Neural cell (in vitro differentiated cells): Measurements from ENCODE around the gene DPH6. TPM values are rescaled to one million over a fixed set of nuclear protein-coding genes. Genes with fewer than 3 reads are reported as not detected.

ENCODE experiments used
- H2AFZ ChIP-seq: fragments of 200-600, 300-800 bp; sonication (generic), shearing (Covaris generic); 2 replicates; pipeline ENCODE4 v1.6.0; 2014; ENCODE audit warnings: low read depth, mild to moderate bottlenecking, antibody characterized with exemption, low read length, moderate library complexity
- H3F3A ChIP-seq: fragments of 200-600 bp; shearing (Covaris generic); 2 replicates; pipeline ENCODE4 v1.6.1; 2016; ENCODE audit warnings: mild to moderate bottlenecking, moderate library complexity, mixed read lengths, antibody characterized with exemption, low read length; ENCODE audit not compliant: insufficient read depth, poor library complexity, severe bottlenecking
- H3K27ac ChIP-seq: fragments of 200-600, 300-800 bp; sonication (generic), shearing (Covaris generic); 2 replicates; pipeline ENCODE4 v1.5.1; 2014; ENCODE audit warnings: mild to moderate bottlenecking, low read length, moderate library complexity
- H3K27me3 ChIP-seq: fragments of 300-800, 200-600 bp; sonication (generic), shearing (Covaris generic); 2 replicates; pipeline ENCODE4 v1.6.0; 2014; ENCODE audit warnings: mild to moderate bottlenecking, low read depth, low read length, moderate library complexity; ENCODE audit not compliant: insufficient read depth
- H3K36me3 ChIP-seq: fragments of 300-800, 200-600 bp; sonication (generic), shearing (Covaris generic); 2 replicates; pipeline ENCODE4 v1.5.1; 2014; ENCODE audit warnings: mild to moderate bottlenecking, antibody characterized with exemption, low read length, moderate library complexity; ENCODE audit not compliant: insufficient read depth
- H3K4me2 ChIP-seq: fragments of 300-800, 200-600 bp; sonication (generic), shearing (Covaris generic); 2 replicates; pipeline ENCODE4 v1.6.0; 2014; ENCODE audit warnings: mild to moderate bottlenecking, low read length
- H3K4me3 ChIP-seq: fragments of 300-800, 200-600 bp; sonication (generic), shearing (Covaris generic); 2 replicates; pipeline ENCODE4 v1.5.1; 2014; ENCODE audit warnings: mild to moderate bottlenecking, low read length, moderate library complexity
- H3K79me2 ChIP-seq: fragments of 200-600 bp; shearing (Covaris generic); replicated peaks from 2 replicates; pipeline ENCODE4 v1.6.0; 2014; ENCODE audit warnings: mild to moderate bottlenecking, low read length, moderate library complexity; ENCODE audit not compliant: insufficient read depth
- H3K9ac ChIP-seq: fragments of 300-800, 200-600 bp; sonication (generic), shearing (Covaris generic); 2 replicates; pipeline ENCODE4 v1.6.1; 2016; ENCODE audit warnings: mild to moderate bottlenecking, low read length, mixed read lengths
- H3K9me2 ChIP-seq: fragments of 200-600 bp; shearing (Covaris generic); 2 replicates; pipeline ENCODE4 v1.6.1; 2016; ENCODE audit warnings: mild to moderate bottlenecking, low read length, mixed read lengths; ENCODE audit not compliant: insufficient read depth
- H3K9me3 ChIP-seq: fragments of 200-600, 300-800 bp; sonication (generic), shearing (Covaris generic); 2 replicates; pipeline ENCODE4 v1.6.1; 2016; ENCODE audit warnings: mild to moderate bottlenecking, mixed run types, low read length, moderate library complexity, mixed read lengths
- H4K20me1 ChIP-seq: fragments of 200-600 bp; shearing (Covaris generic); 2 replicates; pipeline ENCODE4 v1.6.1; 2016; ENCODE audit warnings: mild to moderate bottlenecking, mixed run types; ENCODE audit not compliant: insufficient read depth
- EP300 ChIP-seq: fragments of 450-650 bp; conservative IDR thresholded peaks from 2 replicates; pipeline ENCODE4 v1.6.1; 2014; ENCODE audit warnings: antibody characterized with exemption, mild to moderate bottlenecking, moderate library complexity; ENCODE audit not compliant: poor library complexity, severe bottlenecking
- EZH2 ChIP-seq: fragments of 200-600, 300-800 bp; shearing (Covaris generic), sonication (generic); IDR thresholded peaks from 2 replicates; pipeline ENCODE4 v1.6.1; 2014; ENCODE audit warnings: antibody characterized with exemption, low read length, borderline replicate concordance, mild to moderate bottlenecking; ENCODE audit not compliant: insufficient read depth, poor library complexity, severe bottlenecking
- MXI1 ChIP-seq: fragments of 450-650 bp; conservative IDR thresholded peaks from 2 replicates; pipeline ENCODE4 v1.6.1; 2014; ENCODE audit warnings: antibody characterized with exemption, mild to moderate bottlenecking; ENCODE audit not compliant: poor library complexity, severe bottlenecking
- POLR2AphosphoS5 ChIP-seq: IDR thresholded peaks from 2 replicates; pipeline ENCODE4 v1.6.1; 2012
- RAD21 ChIP-seq: fragments of 450-650 bp; conservative IDR thresholded peaks from 2 replicates; pipeline ENCODE4 v1.6.1; 2014; ENCODE audit warnings: antibody characterized with exemption, mild to moderate bottlenecking, moderate library complexity
- REST ChIP-seq: IDR thresholded peaks from 2 replicates; pipeline ENCODE4 v1.6.1; 2012; ENCODE audit warnings: borderline replicate concordance
- SMC3 ChIP-seq: fragments of 450-650 bp; conservative IDR thresholded peaks from 2 replicates; pipeline ENCODE4 v1.6.1; 2014; ENCODE audit warnings: antibody characterized with exemption, mild to moderate bottlenecking, moderate library complexity; ENCODE audit not compliant: poor library complexity
- TAF1 ChIP-seq: IDR thresholded peaks from 2 replicates; pipeline ENCODE4 v1.6.1; 2012; ENCODE audit warnings: low read depth
- polyA plus RNA-seq: library from polyadenylated mRNA; depleted of rRNA; stranded (reverse); fragments of >200 nt; gene quantifications from 2 replicates; pipeline ENCODE4 v1.2.3, GENCODE V29; 2014
- TF ChIP-seq, protein P1 (sequence below): fragments of 450-650 bp; IDR thresholded peaks from 2 replicates; pipeline ENCODE4 v1.5.1; 2014; ENCODE audit warnings: antibody characterized with exemption, mild to moderate bottlenecking, moderate library complexity; ENCODE audit not compliant: poor library complexity, severe bottlenecking

DPH6 gene
- polyA plus RNA-seq, 1 donor from 2014 or later: 6.9 TPM

GRCh38 chr15:35465783-35466182 lies 80.2 kb downstream of the DPH6 start:
- Histone ChIP-seq H4K20me1 (no peaks in the 10 kb centered on the region), H3K9me2 (no peaks in the 10 kb centered on the region), H2AFZ (no peak overlapping the region), H3K4me3 (no peak overlapping the region), H3K36me3 (no peaks in the 10 kb centered on the region), H3K27ac (no peak overlapping the region), H3K79me2 (no peaks in the 10 kb centered on the region), H3F3A (no peaks in the 10 kb centered on the region), H3K9ac (no peak overlapping the region), H3K27me3 (no peaks in the 10 kb centered on the region), H3K9me3 (no peaks in the 10 kb centered on the region), H3K4me2 (no peak overlapping the region)
- TF ChIP-seq TAF1 (no peak), REST (no peak), MXI1 (no peak), RAD21 (no peak), POLR2AphosphoS5 (no peak)

GRCh38 chr15:35460616-35461015 lies 85.3 kb downstream of the DPH6 start:
- Histone ChIP-seq H3K9ac (no peak overlapping the region), H3K36me3 (no peaks in the 10 kb centered on the region), H4K20me1 (no peaks in the 10 kb centered on the region), H3K27ac (no peak overlapping the region), H3K9me2 (no peaks in the 10 kb centered on the region), H3K9me3 (no peaks in the 10 kb centered on the region), H2AFZ (no peak overlapping the region), H3K79me2 (no peaks in the 10 kb centered on the region), H3K27me3 (no peaks in the 10 kb centered on the region), H3K4me3 (no peak overlapping the region), H3F3A (no peaks in the 10 kb centered on the region), H3K4me2 (no peak overlapping the region)
- TF ChIP-seq RAD21: no peak

DNA sequence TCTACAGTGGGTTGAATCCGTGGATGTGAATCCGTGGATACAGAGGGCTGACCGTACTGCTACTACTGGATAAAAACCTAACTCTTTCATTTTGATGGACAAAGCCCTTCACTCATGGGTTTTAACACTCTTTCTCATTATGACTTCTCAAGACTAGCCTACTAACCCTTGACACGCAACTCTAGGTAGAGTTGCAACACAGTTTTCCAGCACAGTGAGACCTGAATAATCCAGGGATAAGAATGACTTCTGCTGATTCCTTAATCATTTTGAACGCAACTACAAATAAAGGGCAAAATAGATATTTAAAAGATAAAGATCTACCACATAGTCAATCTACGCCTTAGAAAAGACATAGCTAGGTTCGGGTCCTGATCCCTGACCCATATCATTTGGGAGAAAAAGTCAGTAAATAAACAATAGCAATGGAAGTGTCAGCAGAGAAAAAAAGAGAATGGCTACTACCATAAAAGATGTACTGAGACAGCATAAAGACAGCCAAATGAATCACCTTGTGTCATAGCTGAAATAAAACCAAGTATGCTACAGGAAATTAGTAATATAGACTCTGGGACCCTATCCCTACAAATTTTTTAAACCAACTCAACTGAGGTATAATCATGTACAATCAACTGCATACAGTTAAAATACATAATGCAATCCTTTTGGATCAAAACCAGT lies 87.6 kb downstream of the DPH6 start:
- Histone ChIP-seq H4K20me1 (no peaks in the 10 kb centered on the region), H3K9me2 (no peaks in the 10 kb centered on the region), H3K36me3 (no peaks in the 10 kb centered on the region), H3K79me2 (no peaks in the 10 kb centered on the region), H3K27me3 (no peaks in the 10 kb centered on the region), H2AFZ (no peak overlapping the region), H3K4me3 (no peak overlapping the region), H3K9me3 (no peaks in the 10 kb centered on the region), H3K9ac (no peak overlapping the region), H3K4me2 (no peak overlapping the region), H3F3A (no peaks in the 10 kb centered on the region), H3K27ac (no peak overlapping the region)
- TF ChIP-seq EZH2 (no peak), POLR2AphosphoS5 (no peak), SMC3 (no peak), REST (no peak), RAD21 (no peak), EP300 (no peak), TAF1 (no peak), MXI1 (no peak)
- TF ChIP-seq, protein P1, sequence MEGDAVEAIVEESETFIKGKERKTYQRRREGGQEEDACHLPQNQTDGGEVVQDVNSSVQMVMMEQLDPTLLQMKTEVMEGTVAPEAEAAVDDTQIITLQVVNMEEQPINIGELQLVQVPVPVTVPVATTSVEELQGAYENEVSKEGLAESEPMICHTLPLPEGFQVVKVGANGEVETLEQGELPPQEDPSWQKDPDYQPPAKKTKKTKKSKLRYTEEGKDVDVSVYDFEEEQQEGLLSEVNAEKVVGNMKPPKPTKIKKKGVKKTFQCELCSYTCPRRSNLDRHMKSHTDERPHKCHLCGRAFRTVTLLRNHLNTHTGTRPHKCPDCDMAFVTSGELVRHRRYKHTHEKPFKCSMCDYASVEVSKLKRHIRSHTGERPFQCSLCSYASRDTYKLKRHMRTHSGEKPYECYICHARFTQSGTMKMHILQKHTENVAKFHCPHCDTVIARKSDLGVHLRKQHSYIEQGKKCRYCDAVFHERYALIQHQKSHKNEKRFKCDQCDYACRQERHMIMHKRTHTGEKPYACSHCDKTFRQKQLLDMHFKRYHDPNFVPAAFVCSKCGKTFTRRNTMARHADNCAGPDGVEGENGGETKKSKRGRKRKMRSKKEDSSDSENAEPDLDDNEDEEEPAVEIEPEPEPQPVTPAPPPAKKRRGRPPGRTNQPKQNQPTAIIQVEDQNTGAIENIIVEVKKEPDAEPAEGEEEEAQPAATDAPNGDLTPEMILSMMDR: no peak
